HG03064 (cell line): ENCODE measurements around the gene TRAF2.

Source experiments
- ATAC-seq: cut with Tn5 transposase; IDR thresholded peaks from one replicate; pipeline ENCODE4 v1.9.1; 2021; ENCODE audit warnings: low read depth; ENCODE audit not compliant: unreplicated experiment

TRAF2 gene

GRCh38 chr9:136973618-136974617, 87.6 kb downstream of the TRAF2 start:
- no peak for ATAC-seq

- no peak for ATAC-seq
These were observed 88.7 kb downstream of the TRAF2 start for GRCh38 chr9:136974817-136975535.

DNA sequence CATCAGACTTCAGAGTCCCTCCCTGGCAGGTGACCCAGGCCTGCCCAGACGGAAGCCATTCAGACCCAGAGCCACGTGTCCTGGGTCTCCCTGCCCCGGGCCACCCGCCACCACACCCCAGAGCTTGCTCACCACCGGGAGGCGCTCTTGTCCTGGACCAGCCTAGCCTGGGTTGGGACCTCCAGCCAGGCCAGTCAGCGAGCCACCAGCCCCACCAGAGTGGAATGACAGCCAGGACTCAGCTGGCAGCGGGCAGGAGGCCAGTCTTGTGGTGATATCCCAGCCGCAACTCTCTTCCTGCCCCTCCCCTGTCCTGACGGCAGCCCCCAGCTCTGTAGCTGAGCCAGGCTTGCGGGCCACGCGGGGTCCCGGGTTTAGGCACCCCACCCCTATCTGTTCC, 89.3 kb downstream of the TRAF2 start:
- no peak for ATAC-seq
